Measurements from ENCODE around the gene ITGAE.

ITGAE gene

DNA sequence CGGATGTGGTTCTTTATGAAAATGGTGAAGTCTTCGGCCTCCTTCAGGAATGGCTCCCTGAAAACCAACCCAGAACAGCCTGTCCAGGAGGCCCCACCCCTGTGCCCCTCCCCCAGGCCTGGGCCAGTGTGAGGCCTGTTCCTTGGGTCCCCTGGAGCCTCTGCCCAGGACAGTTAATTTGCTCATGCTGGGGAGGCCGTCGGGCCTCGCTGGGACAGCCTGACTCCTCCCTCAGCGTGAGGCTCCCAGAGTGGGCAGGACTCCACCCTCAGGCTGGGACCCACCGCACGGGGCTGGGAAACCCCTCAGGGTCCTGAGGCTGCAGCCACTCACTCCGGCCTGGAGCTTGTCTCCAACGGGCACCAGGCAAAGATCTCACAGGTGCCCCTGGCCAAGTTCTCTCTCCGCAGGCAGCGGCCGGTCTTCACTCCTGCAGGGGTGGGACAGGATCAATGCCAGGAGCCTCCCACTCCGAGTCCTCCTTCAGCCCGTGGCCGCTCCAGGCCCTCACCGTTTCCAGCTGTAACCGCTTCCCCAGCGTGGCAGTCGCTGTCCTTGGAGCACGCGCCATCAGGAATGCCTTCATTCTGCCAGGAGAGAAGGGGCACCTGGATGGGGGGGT is 110.8 kb downstream of the ITGAE start:
- DNase-seq: no peak

DNA sequence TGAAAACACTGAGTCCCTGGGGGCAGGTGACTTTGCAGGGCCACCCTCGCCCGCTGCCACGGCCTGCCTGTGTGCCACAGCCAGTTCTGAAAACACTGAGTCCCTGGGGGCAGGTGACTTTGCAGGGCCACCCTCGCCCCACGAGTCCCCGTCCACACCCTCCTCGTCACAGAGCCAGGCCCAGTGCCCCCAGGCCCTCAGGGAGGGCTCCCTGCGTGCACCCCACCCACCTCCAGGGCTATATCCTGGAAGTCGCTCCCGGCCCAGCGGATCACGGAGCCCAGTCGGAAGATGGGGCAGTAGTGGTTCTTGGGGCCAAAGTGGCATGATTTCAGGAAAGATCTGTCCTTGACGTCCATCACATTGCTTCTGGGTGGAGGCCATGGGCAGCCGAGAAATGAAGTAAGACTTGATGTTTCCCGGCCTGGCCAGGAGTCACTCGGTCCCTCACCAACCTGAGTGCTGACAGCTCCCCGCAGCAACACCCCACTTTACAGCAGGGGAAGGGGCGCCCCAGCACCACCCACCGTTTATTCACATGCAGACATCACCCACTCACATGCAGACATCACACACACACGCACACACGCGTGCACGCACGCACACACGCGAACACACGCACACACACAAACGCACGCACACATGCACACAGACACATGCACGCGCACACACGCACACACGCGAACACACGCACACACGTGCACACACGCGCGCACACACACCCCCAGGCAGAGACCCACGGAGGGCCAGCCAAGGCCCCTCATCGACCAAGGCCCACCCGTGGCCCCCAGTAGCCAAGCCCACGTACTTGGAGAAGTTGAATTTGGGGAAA is 111.5 kb downstream of the ITGAE start:
- DNase-seq: no peak

DNA sequence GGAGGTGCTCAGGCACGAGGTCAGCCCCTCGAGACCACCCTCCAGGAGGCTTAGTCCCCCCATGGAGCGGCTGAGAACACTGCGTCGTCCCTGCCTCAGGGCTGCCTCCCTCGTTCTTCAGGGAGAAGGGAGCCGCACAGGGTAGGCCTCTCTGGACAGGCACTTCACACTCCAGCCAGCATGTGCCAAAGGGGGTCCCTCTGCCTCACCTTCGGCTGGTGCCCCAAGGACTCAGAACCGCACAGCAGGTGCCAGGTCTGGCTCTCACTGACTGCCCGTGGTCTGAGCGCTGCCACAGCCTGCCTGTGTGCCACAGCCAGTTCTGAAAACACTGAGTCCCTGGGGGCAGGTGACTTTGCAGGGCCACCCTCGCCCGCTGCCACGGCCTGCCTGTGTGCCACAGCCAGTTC is 112.1 kb downstream of the ITGAE start:
- no peak for DNase-seq

DNA sequence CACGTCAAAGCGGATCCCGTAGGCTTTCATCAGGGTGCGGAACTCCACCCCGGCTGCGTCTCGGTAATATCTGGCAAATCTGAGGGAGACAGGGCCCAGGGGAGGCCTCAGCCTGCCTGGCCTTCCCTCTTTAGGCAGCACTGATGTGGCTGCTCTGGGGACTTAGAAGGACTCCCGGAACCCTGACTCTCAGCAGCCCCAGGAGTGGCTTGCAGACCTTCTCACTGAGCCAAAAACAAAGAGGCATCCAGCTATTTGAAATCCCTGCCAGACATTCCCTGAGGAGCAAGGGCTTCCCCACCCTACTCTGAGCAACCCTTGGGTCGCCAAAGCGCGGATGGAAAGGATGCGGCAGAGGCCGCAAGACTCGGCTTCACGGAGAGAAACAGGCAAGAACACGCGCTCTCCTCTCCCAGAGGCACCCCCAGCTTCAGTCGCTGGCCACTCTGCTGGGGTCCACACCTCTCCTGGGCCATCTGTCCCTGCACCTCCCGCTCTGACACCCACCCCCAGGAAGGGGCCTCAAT is 112.9 kb downstream of the ITGAE start:
- peak in 1 of 2 experiments; percentile 18 for DNase-seq

DNA sequence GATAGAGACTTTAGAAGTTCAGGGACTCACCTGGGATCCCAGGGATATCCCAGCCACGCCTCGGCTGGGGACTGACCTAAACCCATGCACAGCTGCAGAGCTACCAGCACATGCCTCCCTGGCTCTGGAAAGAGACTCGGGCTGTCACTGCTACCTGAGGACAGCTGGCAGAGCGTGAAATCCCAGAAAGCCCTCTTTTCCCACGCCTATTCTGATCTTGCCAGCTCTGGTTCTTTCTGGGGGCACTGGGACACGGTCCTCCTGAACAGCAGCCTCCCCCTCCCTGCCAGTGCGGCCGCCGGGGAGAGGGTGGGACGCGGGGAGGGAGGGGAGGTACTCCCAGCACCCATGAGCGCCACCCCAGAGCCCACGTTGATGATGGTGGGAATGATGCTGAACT is 115.8 kb downstream of the ITGAE start:
- no peak for DNase-seq

DNA sequence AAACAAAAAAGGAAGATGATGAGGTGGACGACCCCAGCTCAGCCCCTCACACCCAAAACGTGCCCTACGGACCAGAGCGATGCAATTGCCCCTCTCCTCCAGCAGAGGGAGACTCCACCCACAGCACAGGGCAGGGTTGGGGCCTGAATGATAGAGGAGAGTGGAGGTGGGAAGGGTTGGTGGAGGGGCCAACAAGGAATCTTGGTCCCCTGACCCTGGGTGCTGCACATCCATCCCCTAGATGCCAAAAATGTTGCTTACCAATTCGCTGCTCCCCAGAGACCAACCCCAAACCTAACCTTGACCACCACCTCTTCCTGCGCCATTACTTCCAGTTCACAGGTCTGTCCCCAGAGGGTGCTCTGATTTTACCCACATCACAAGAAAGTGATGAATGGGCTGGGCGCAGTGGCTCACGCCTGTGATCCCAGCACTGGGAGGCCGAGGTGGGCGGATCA is 117.9 kb downstream of the ITGAE start:
- DNase-seq: peak in 1 of 2 experiments; percentile 35

DNA sequence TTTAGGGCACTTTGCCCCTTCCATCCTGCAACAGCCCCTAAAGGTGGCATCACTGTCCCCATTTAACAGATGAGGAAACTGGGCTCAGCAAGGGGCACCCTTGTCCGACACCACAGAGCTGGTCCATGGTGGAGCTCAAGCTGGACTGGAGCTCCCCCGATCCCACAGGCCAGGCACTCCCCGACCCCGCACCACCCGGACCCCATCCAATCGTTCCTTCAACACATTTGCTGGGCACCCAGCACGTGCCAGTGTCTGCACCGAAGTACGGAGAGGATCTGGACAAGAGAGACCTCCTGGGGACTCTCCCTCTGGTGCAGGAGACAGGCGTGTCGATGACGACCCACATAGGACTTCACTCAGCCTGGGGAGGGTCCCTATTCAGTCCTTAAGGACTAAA is 119.0 kb downstream of the ITGAE start:
- no peak for DNase-seq

DNA sequence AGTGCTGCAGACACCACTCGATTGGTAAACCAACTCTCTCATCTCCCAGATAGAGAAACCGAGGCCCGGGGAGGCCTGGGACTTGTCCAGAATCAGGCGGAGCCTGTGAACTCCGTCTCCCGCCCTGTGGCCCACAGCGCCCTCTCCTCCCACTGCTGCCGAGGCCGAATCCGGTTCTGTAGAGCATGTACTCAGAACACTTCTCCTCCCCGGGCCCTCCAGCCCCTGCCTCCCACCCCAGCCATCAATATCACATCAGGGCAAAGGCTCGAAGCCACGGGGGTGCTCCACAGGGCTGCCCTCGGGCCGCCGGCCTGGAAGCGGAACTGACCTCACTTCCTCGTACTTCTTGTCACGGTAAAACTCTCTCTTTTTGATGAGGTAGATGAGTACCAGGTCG is 119.4 kb downstream of the ITGAE start:
- DNase-seq: no peak

DNA sequence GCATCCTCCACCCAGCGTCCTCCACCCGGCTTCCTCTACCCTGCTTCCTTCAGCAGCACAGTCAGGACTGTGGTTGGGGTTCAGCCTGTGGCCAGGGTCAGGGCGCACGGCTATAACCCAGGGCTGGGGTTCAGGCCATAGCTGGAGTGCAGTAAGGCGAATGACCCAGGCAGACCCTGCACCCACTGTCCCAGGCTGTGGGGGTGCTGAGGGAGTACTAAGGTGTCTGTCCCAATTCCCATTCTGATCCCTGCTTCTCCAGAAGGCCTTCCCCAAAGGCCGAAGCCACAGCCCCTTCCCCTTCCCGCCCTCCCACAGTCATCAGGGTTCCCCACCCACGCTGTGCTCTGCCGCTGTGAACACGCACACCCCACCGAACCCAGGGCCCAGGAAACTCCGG is 119.9 kb downstream of the ITGAE start:
- DNase-seq: no peak

DNA sequence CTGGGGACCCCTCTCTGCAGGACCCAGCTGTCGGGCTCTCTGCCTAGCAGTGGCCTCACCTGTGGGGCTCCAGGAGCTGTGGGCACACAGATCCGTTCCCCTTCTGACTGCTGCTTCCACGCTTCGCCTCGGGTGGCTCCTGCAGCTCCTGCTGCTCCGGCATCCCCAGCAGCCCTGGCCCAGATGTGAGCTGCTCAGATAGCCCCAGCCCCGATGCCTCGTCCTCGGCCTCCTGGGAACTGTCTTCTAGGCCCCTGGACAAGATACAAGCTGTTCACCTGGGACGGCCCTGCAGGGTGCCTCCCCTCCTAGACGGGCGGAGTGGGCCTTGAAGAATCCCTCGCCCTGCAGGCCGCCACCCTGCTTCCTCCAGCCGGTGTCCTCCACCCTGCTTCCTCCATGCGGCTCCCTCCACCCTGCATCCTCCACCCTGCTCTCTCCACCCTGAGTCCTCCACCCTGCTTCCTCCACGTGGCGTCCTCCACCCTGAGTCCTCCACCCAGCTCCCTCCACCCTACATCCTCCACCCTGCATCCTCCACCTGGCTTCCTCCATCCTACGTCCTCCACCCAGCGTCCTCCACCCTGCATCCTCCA is 121.4 kb downstream of the ITGAE start:
- no peak for DNase-seq

DNA sequence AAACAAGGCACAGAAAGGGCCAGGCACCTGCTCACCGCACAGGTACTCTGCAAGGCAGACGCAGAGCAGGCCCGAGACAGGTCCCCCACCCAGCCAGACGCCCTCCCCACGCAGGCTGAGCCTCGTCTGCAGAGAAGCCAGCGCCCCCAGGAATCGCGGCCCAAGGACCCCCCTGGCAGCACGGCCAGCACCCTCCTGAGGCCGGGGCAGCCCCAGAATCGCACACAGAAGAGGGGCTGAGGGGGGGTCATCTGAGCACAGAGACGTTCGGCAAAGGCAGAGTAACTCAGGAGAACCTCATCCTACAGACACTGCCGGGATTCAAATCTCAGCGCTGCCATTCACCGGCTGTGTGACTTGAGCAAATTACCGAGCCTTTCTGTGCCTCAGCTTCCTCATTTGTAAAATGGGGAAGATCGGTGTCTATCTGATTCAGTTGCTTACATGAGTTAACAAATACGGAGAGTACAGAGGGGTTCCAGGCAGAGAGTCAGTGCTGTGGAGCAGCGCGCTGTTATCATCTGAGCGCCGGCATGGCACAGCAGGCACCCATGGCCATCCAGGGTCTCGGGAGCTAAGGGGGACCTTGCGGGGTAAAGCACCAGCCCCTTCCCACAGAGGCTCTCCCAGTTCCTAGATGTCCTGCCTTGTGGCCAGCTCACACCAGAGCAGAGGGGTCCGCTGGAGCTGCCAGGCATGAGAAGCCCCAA is 122.0 kb downstream of the ITGAE start:
- no peak for DNase-seq

DNA sequence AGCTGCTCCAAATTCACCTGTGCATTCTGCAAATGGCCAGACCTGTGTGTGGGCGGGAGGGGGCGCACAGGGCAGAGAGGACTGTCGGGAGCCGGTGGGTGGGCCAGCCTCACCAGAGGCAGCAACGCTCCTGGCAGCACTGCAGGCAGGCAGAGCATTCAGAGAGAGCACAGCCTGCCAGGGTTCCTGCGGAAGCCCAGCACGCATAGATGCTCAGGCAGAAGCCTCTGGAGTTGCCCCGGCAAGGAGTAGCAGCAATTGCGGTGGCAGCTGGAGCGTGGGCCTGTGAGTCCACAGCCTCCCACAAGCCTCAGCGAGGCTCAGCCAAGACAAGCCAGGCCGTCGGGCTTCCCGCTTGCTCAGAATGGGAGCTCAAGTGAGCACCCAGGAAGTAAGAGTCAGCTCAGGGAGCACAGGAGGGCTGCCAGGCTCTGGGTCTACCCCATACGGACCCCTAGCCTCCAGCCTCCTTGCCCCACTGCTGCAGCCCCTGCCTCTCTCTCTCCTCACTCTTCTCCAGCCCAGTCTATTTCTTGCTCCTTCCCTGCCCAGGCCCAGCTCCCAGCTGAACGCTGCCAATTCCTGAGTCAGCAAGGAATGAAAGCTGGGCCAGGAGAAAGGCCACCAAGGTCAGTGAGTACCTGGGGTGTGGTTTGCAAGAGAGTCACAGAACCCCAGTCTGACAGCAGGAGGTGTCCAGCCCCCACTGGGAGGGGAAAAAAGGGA is 122.7 kb downstream of the ITGAE start:
- no peak for DNase-seq

DNA sequence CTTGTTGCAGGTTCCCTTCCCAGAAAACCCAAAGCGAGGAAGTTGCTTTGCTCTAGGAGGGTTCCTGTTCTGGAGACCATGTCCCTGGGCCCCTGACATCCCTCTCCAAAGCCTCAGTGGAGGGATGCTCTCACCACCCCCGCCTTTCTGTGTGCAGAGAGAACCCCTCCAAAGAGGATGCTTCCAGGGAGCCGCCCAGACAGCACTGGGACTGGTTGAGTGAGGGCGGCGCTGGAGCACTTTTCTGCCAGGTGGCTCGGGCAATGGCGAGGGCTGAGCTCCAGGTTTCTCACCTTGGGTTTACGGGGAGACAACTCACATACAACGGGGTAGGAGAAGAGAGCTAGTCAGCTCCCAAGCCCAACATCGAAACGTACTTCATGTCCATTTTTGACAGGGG is 125.1 kb downstream of the ITGAE start:
- DNase-seq: no peak

DNA sequence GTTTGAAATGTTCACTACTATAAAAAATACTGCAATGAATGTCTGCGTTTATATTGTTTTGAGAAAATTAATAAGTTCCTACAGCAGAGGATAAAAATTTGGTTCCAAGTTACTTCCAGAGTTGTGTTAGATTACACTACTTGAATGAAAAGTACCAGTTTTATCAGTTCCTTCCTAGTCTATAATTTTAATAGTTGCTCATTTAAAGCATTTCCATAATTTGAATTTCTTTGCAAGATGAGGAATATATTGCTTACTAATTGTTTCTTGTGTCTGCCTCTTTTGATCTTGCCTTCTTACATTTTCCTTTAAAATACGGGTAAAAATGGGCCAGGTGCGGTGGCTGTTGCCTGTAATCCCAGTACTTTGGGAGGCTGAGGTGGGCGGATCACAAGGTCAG is 128.4 kb downstream of the ITGAE start:
- DNase-seq: no peak

DNA sequence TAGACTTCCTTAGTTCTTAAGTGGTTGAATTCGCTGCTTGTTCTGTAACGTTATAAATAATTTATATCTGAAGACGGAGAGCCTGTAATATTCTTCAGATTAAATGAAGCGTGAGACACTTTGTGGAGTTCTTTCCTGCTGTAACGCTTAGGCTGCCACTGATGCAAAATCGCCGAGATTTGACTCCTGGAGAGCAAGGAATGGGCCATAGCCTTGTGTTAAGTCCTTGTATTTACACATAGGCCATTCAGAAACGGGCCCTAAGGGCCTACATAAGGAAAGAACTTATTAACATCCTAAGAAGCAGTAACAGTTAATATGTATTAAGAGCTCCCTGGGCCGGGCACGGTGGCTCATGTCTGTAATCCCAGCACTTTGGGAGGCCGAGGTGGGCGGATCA is 131.4 kb downstream of the ITGAE start:
- DNase-seq: no peak

DNA sequence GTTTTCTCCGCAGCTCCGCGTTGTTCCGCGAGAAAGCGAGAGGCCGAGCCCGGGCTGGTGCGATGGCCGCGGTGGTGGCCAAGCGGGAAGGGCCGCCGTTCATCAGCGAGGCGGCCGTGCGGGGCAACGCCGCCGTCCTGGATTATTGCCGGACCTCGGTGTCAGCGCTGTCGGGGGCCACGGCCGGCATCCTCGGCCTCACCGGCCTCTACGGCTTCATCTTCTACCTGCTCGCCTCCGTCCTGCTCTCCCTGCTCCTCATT is 132.0 kb downstream of the ITGAE start:
- no peak for DNase-seq

DNA sequence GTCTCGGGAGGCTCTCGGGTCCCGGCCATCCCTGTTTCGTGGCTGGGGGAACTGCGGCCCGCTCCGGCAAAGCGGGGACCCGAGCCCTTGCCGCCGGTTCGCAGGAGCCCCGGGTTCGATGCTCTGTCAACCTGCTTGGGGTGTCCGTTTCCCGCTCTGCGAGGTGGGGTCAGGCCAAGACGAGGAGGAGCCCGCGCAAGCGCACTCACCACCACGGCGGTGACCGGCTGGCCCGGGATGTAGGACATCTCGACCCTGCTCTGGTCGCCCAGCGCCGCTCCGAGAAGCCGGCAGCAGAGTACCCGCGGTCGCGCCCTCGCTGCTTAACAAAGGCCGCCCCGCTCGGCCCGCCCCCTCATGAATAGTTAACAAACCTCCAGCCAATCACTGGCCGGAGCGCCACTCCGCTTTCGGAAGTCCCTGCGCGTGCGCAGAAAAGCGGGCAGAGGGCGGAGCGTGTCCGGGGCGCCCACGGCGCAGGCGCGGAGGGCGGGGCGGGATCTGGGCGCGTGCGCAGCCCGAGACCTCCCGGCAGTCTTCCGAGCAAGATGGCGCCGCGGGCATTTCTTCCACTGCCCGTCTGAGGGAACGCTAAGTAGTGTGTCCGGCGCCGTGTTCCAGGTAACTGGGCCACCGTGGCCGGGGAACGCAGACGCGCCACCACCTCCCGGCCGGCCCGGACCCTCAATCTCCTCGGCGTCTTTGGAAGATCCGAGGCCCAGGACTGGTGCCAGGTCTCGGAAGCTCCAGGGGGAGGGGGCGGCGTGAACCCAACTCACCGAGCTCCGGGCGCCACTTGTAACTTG is 132.5 kb downstream of the ITGAE start, which contains the start of the genes EMC6 and TAX1BP3:
Gene EMC6 (plus strand): TSS at position 534 of the 806 bp plus-strand sequence. CDS start 335 bp downstream, outside the sequence.
Gene TAX1BP3 (minus strand): TSS at position 300 of the 806 bp plus-strand sequence. CDS start 52 bp downstream, at position 248.
- peak; percentile 87 to 96 for DNase-seq

DNA sequence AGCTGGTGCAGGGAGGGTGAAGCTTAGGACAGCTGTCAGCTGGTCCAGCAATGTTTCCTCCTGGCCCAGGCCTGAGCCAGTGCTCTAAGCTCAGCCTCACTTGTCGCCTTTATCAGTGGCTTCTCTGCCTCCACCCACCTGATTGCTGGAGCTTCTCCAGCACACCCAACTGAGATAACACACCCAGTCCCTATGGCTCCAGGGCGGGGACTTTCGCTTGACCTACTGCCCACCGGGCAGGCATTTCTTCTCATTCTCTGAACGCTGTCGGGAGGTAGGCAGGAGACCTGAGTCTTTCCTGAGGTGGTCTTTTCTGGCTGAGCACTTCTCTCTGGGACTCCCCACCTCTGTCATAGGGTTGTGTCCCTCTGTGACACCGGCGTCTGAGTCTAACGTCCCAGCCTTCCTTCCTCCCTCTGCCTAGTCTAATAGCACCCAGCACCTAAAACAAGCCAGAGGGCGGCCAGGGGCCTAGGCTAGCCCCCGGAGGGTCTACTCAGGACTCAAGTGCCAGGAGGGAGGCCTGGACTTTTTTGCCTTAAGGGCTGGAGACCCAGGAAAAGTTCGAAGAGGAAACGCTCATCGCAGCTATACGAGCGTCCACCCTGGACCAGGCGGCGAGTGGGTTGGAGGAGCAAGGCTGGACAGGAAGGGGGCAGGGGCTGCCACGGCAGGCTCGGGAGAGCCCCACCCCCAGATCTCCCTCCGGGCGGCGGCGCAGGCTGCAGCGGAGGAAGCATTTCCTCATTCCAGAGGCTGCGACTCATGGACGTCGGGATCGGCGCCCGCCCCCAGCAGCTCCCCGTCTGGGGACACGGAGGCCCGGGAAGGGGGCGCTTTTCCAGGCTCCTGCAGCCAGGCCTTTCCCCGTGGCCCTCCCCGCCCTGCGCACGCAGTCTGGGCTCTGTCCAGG is 133.4 kb downstream of the ITGAE start:
- peak; percentile 63 to 78 for DNase-seq

DNA sequence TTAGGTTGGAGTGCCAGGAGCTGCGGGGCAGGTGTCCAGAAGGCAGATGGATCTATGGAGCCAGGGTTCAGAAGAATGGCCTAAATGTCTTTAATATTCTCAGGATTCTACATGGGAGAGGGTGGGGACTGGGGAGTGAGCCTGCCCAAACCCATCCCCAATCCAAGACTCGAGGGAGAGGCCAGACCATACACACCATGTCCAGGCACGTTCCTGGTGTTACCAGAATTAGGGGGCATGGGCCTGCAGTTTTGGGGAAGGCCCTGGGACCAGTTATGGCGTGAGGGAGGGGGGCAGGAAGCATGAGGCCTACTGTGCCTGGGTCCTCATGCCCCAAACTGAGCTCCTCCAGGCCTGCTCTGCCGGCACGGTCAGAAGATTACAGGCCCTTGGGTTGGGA is 134.5 kb downstream of the ITGAE start:
- DNase-seq: no peak

DNA sequence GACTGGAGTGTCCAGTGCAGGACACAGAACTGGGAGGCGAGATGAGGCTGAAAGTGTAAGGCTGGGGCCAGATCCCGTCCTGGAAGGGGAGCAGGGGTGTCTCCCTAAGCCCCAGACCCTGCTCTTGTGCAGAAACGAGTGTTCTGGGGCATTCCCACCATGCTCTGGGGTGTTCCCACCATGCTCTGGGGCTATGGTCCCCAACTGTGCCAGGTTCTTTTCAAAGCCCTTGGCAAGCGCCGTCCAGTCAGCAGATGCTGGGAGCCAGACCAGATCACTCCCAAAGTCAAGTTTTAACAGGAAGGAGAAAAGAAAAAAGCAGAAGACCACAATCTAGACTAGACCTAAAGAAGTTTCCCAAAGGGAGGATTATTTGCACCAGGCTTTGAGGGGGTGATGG is 135.2 kb downstream of the ITGAE start:
- DNase-seq: no peak
